ENCODE results near the gene SELENOF. TPM values are rescaled to one million over a fixed set of nuclear protein-coding genes. Genes with fewer than 3 reads are reported as not detected.

Gene SELENOF
- total RNA-seq, 1 donor = 182 TPM

DNA sequence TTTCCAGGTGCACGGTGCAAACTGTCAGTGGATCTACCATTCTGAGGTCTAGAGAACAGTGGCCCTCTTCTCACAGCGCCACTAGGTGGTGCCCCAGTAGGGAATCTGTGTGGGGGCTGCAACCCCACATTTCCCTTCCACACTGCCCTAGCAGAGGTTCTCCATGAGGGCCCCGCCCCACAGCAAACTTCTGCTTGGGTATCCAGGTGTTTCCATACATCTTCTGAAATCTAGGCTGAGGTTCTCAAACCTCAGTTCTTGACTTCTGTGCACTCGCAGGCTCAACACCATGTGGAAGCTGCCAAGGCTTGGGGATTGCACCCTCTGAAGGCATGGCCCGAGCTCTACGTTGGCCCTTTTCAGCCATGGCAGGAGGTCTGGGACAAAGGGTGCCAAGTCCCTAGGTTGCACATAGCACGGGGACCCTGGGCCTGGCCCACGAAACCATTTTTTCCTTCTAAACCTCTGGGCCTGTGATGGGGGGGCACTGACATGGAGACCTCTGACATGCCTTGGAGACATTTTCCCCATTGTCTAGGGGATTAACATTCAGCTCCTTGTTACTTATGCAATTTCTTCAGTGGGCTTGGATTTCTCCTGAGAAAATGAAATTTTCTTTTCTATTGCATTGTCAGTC lies 10.5 kb upstream of the SELENOF start:
- Histone ChIP-seq H3K27me3 (ENCODE audit: insufficient read depth, low read length) (no peaks in the 10 kb centered on the region), H4K20me1 (ENCODE audit: insufficient read depth, low read length) (peaks cover 2% of the 10 kb centered on the region), H2AFZ (ENCODE audit: low read length) (no peak overlapping the region), H3K4me1 (ENCODE audit: insufficient read depth, low read length) (no peaks in the 10 kb centered on the region), H3K4me2 (ENCODE audit: insufficient read depth, low read length) (no peak overlapping the region), H3K79me2 (ENCODE audit: insufficient read depth, low read length) (peaks cover 65% of the 10 kb centered on the region), H3K4me3 (ENCODE audit: insufficient read depth, low read length) (no peak overlapping the region), H3K9me3 (ENCODE audit: low read depth, low read length) (no peaks in the 10 kb centered on the region), H3K27ac (ENCODE audit: low read depth, low read length) (no peak overlapping the region), H3K36me3 (ENCODE audit: insufficient read depth, low read length) (no peaks in the 10 kb centered on the region)
- TF ChIP-seq, protein P1, sequence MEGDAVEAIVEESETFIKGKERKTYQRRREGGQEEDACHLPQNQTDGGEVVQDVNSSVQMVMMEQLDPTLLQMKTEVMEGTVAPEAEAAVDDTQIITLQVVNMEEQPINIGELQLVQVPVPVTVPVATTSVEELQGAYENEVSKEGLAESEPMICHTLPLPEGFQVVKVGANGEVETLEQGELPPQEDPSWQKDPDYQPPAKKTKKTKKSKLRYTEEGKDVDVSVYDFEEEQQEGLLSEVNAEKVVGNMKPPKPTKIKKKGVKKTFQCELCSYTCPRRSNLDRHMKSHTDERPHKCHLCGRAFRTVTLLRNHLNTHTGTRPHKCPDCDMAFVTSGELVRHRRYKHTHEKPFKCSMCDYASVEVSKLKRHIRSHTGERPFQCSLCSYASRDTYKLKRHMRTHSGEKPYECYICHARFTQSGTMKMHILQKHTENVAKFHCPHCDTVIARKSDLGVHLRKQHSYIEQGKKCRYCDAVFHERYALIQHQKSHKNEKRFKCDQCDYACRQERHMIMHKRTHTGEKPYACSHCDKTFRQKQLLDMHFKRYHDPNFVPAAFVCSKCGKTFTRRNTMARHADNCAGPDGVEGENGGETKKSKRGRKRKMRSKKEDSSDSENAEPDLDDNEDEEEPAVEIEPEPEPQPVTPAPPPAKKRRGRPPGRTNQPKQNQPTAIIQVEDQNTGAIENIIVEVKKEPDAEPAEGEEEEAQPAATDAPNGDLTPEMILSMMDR (IDR thresholded peaks at IDR 0.05; ENCODE audit: extremely low read depth, low read depth, low read length) = no peak
- DNase-seq (ENCODE audit: insufficient read length, low spot score, missing footprints) = no peak

DNA sequence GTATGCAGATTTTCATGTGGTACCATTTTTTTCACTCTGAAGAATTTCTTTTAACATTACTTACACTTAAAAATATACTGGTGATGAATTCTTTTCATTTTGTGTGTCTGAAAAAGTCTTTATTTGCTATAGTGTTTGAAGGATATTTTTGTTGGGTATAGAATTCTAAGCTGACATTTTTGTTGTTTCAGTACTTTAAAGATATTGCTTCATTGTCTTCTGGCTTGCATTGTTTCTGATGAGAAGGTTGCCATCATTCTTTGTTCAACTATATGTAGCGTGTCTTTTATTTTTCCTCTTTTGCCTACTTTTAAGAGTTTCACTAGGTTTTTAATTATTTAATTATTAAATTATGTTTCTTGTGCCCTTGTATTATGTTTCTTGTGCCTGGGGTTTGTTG lies 8.5 kb upstream of the SELENOF start:
- H3K4me3 ChIP-seq (ENCODE audit: insufficient read depth, low read length) = no peak overlapping the region
- peaks cover 2% of the 10 kb centered on the region for H4K20me1 ChIP-seq (ENCODE audit: insufficient read depth, low read length)
- no peak overlapping the region for H3K4me2 ChIP-seq (ENCODE audit: insufficient read depth, low read length)
- no peaks in the 10 kb centered on the region for H3K36me3 ChIP-seq (ENCODE audit: insufficient read depth, low read length)
- DNase-seq (ENCODE audit: insufficient read length, low spot score, missing footprints) = no peak
- H3K79me2 ChIP-seq (ENCODE audit: insufficient read depth, low read length) = peaks cover 61% of the 10 kb centered on the region
- no peaks in the 10 kb centered on the region for H3K9me3 ChIP-seq (ENCODE audit: low read depth, low read length)
- no peaks in the 10 kb centered on the region for H3K4me1 ChIP-seq (ENCODE audit: insufficient read depth, low read length)
- H3K27me3 ChIP-seq (ENCODE audit: insufficient read depth, low read length) = no peaks in the 10 kb centered on the region
- no peak overlapping the region for H3K27ac ChIP-seq (ENCODE audit: low read depth, low read length)
- TF ChIP-seq, protein P1 (IDR thresholded peaks at IDR 0.05; ENCODE audit: extremely low read depth, low read depth, low read length) = no peak
- H2AFZ ChIP-seq (ENCODE audit: low read length) = no peak overlapping the region

DNA sequence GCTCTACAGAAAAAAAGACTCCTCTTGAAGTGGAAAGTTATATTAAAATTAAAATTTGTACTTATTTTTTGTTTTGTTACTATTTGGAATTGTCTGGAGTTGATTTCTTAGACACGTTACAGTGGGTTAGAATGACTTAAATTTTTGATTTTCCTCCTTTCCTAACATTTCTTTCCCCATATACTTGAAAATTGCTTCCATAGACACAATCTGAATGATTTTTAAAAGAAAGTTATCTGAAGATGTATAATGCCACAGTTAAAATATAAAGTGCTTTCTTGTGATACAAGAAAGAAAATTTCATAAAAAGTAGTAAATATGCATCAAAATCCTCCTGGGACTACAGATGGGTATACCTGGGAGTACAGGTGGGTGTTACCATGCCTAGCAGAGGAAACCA lies 2.8 kb upstream of the SELENOF start:
- H3K4me3 ChIP-seq (ENCODE audit: insufficient read depth, low read length) = no peak overlapping the region
- no peak overlapping the region for H3K4me2 ChIP-seq (ENCODE audit: insufficient read depth, low read length)
- TF ChIP-seq, protein P1 (IDR thresholded peaks at IDR 0.05; ENCODE audit: extremely low read depth, low read depth, low read length) = no peak
- H3K79me2 ChIP-seq (ENCODE audit: insufficient read depth, low read length) = peaks cover 77% of the 10 kb centered on the region
- no peak for DNase-seq (ENCODE audit: insufficient read length, low spot score, missing footprints)
- no peaks in the 10 kb centered on the region for H3K36me3 ChIP-seq (ENCODE audit: insufficient read depth, low read length)
- no peaks in the 10 kb centered on the region for H3K9me3 ChIP-seq (ENCODE audit: low read depth, low read length)
- peaks cover 19% of the 10 kb centered on the region for H4K20me1 ChIP-seq (ENCODE audit: insufficient read depth, low read length)
- no peak overlapping the region for H3K27ac ChIP-seq (ENCODE audit: low read depth, low read length)
- peaks cover 19% of the 10 kb centered on the region for H3K4me1 ChIP-seq (ENCODE audit: insufficient read depth, low read length)
- no peak overlapping the region for H2AFZ ChIP-seq (ENCODE audit: low read length)
- no peaks in the 10 kb centered on the region for H3K27me3 ChIP-seq (ENCODE audit: insufficient read depth, low read length)

DNA sequence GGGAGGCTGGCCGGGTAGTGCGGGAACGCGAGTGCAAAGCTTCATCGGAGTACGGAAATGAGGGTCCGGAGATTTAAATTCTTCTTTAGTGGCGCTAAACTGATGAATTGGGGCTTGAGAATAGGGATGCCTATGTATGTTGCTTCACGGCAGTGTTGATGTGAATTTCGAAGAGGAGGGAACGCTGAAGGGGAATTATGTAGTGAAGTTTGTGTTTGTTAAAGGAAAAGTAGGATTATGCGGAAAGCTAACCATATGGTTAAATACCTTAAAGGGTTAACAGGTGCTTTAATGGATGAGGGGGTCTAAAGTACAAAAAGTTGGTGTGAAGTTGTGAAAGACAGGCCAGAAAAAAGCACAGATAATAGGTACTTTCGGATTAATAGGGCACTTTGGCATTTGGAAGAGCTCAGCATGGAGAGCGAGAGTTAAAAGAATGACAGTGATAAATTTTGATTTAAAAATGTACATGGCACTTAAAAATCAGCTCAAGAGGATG lies 1.9 kb upstream of the SELENOF start:
- H3K36me3 ChIP-seq (ENCODE audit: insufficient read depth, low read length) = no peaks in the 10 kb centered on the region
- H3K4me2 ChIP-seq (ENCODE audit: insufficient read depth, low read length) = peak overlapping the region; percentile 85
- H2AFZ ChIP-seq (ENCODE audit: low read length) = peak overlapping the region; percentile 94
- H4K20me1 ChIP-seq (ENCODE audit: insufficient read depth, low read length) = peaks cover 28% of the 10 kb centered on the region
- H3K9me3 ChIP-seq (ENCODE audit: low read depth, low read length) = no peaks in the 10 kb centered on the region
- peak overlapping the region; percentile 92 for H3K4me3 ChIP-seq (ENCODE audit: insufficient read depth, low read length)
- no peaks in the 10 kb centered on the region for H3K27me3 ChIP-seq (ENCODE audit: insufficient read depth, low read length)
- H3K79me2 ChIP-seq (ENCODE audit: insufficient read depth, low read length) = peaks cover 77% of the 10 kb centered on the region
- DNase-seq (ENCODE audit: insufficient read length, low spot score, missing footprints) = peak; percentile 82
- H3K4me1 ChIP-seq (ENCODE audit: insufficient read depth, low read length) = peaks cover 20% of the 10 kb centered on the region
- peak overlapping the region; percentile 70 for H3K27ac ChIP-seq (ENCODE audit: low read depth, low read length)
- TF ChIP-seq, protein P1 (IDR thresholded peaks at IDR 0.05; ENCODE audit: extremely low read depth, low read depth, low read length) = no peak

All from osteoblast (primary cell).